ENCODE data around the gene ZNF716. TPM values are rescaled to one million over a fixed set of nuclear protein-coding genes. Genes with fewer than 3 reads are reported as not detected.

Gene ZNF716
- total RNA-seq, 1 donor from 2014 or later: not detected

- Histone ChIP-seq H3K36me3 (ENCODE audit: control insufficient read depth in 3 of 3, insufficient read depth in 3 of 3, low read length in 3 of 3) (peaks cover 0 to 3% (median 0%) of the 10 kb centered on the region in 3 donors), H3K27me3 (ENCODE audit: control insufficient read depth in 3 of 3, insufficient read depth in 3 of 3, low read length in 3 of 3) (no peaks in the 10 kb centered on the region), H3K9ac (ENCODE audit: low read depth in 1 of 3, low read length in 3 of 3) (no peak overlapping the region), H3K4me1 (ENCODE audit: control insufficient read depth in 3 of 3, insufficient read depth in 3 of 3, low read length in 3 of 3) (no peaks in the 10 kb centered on the region), H3K4me3 (ENCODE audit: low read length in 3 of 3) (no peak overlapping the region), H3K9me3 (ENCODE audit: control insufficient read depth in 3 of 3, low read length in 3 of 3) (no peaks in the 10 kb centered on the region), H3K27ac (ENCODE audit: low read depth, low read length) (no peak overlapping the region)
These were observed 36.2 kb upstream of the ZNF716 start for GRCh38 chr7:57413529-57414398.

- no peak overlapping the region for H3K4me3 ChIP-seq (ENCODE audit: low read length in 3 of 3)
- H3K36me3 ChIP-seq (ENCODE audit: control insufficient read depth in 3 of 3, insufficient read depth in 3 of 3, low read length in 3 of 3): peaks cover 0 to 3% (median 0%) of the 10 kb centered on the region in 3 donors
- no peak overlapping the region for H3K9ac ChIP-seq (ENCODE audit: low read depth in 1 of 3, low read length in 3 of 3)
- no peak overlapping the region for H3K27ac ChIP-seq (ENCODE audit: low read depth, low read length)
- no peaks in the 10 kb centered on the region for H3K27me3 ChIP-seq (ENCODE audit: control insufficient read depth in 3 of 3, insufficient read depth in 3 of 3, low read length in 3 of 3)
- H3K4me1 ChIP-seq (ENCODE audit: control insufficient read depth in 3 of 3, insufficient read depth in 3 of 3, low read length in 3 of 3): no peaks in the 10 kb centered on the region
- H3K9me3 ChIP-seq (ENCODE audit: control insufficient read depth in 3 of 3, low read length in 3 of 3): no peaks in the 10 kb centered on the region
These were observed 35.6 kb upstream of the ZNF716 start for GRCh38 chr7:57414415-57414814.

- Histone ChIP-seq H3K9ac (ENCODE audit: low read depth in 1 of 3, low read length in 3 of 3) (no peak overlapping the region), H3K9me3 (ENCODE audit: control insufficient read depth in 3 of 3, low read length in 3 of 3) (no peaks in the 10 kb centered on the region), H3K4me3 (ENCODE audit: low read length in 3 of 3) (no peak overlapping the region), H3K27ac (ENCODE audit: low read depth, low read length) (no peak overlapping the region), H3K27me3 (ENCODE audit: control insufficient read depth in 3 of 3, insufficient read depth in 3 of 3, low read length in 3 of 3) (no peaks in the 10 kb centered on the region), H3K36me3 (ENCODE audit: control insufficient read depth in 3 of 3, insufficient read depth in 3 of 3, low read length in 3 of 3) (peaks cover 0 to 3% (median 0%) of the 10 kb centered on the region in 3 donors), H3K4me1 (ENCODE audit: control insufficient read depth in 3 of 3, insufficient read depth in 3 of 3, low read length in 3 of 3) (no peaks in the 10 kb centered on the region)
These were observed 35.1 kb upstream of the ZNF716 start for GRCh38 chr7:57414852-57415251.

GRCh38 chr7:57415326-57415725, 34.7 kb upstream of the ZNF716 start:
- Histone ChIP-seq H3K9ac (ENCODE audit: low read depth in 1 of 3, low read length in 3 of 3) (no peak overlapping the region), H3K4me1 (ENCODE audit: control insufficient read depth in 3 of 3, insufficient read depth in 3 of 3, low read length in 3 of 3) (no peaks in the 10 kb centered on the region), H3K9me3 (ENCODE audit: control insufficient read depth in 3 of 3, low read length in 3 of 3) (no peaks in the 10 kb centered on the region)

GRCh38 chr7:57415730-57416129, 34.2 kb upstream of the ZNF716 start:
- Histone ChIP-seq H3K36me3 (ENCODE audit: control insufficient read depth in 3 of 3, insufficient read depth in 3 of 3, low read length in 3 of 3) (peaks cover 0 to 3% (median 0%) of the 10 kb centered on the region in 3 donors), H3K4me3 (ENCODE audit: low read length in 3 of 3) (no peak overlapping the region), H3K27ac (ENCODE audit: low read depth, low read length) (no peak overlapping the region), H3K4me1 (ENCODE audit: control insufficient read depth in 3 of 3, insufficient read depth in 3 of 3, low read length in 3 of 3) (no peaks in the 10 kb centered on the region), H3K9ac (ENCODE audit: low read depth in 1 of 3, low read length in 3 of 3) (no peak overlapping the region), H3K27me3 (ENCODE audit: control insufficient read depth in 3 of 3, insufficient read depth in 3 of 3, low read length in 3 of 3) (no peaks in the 10 kb centered on the region), H3K9me3 (ENCODE audit: control insufficient read depth in 3 of 3, low read length in 3 of 3) (no peaks in the 10 kb centered on the region)

More at GRCh38 chr7:57415326-57415725, 34.7 kb upstream of the ZNF716 start:
- Histone ChIP-seq H3K4me3 (ENCODE audit: low read length in 3 of 3) (no peak overlapping the region), H3K27ac (ENCODE audit: low read depth, low read length) (no peak overlapping the region), H3K36me3 (ENCODE audit: control insufficient read depth in 3 of 3, insufficient read depth in 3 of 3, low read length in 3 of 3) (peaks cover 0 to 3% (median 0%) of the 10 kb centered on the region in 3 donors), H3K27me3 (ENCODE audit: control insufficient read depth in 3 of 3, insufficient read depth in 3 of 3, low read length in 3 of 3) (no peaks in the 10 kb centered on the region)

- H3K4me3 ChIP-seq (ENCODE audit: low read length in 3 of 3): no peak overlapping the region
- H3K27ac ChIP-seq (ENCODE audit: low read depth, low read length): no peak overlapping the region
- no peaks in the 10 kb centered on the region for H3K9me3 ChIP-seq (ENCODE audit: control insufficient read depth in 3 of 3, low read length in 3 of 3)
- no peak overlapping the region for H3K9ac ChIP-seq (ENCODE audit: low read depth in 1 of 3, low read length in 3 of 3)
- H3K27me3 ChIP-seq (ENCODE audit: control insufficient read depth in 3 of 3, insufficient read depth in 3 of 3, low read length in 3 of 3): no peaks in the 10 kb centered on the region
- H3K4me1 ChIP-seq (ENCODE audit: control insufficient read depth in 3 of 3, insufficient read depth in 3 of 3, low read length in 3 of 3): no peaks in the 10 kb centered on the region
- H3K36me3 ChIP-seq (ENCODE audit: control insufficient read depth in 3 of 3, insufficient read depth in 3 of 3, low read length in 3 of 3): peaks cover 0 to 3% (median 0%) of the 10 kb centered on the region in 3 donors
These were observed 33.2 kb upstream of the ZNF716 start for GRCh38 chr7:57416601-57417358.

- Histone ChIP-seq H3K27ac (ENCODE audit: low read depth, low read length) (no peak overlapping the region), H3K4me1 (ENCODE audit: control insufficient read depth in 3 of 3, insufficient read depth in 3 of 3, low read length in 3 of 3) (no peaks in the 10 kb centered on the region), H3K36me3 (ENCODE audit: control insufficient read depth in 3 of 3, insufficient read depth in 3 of 3, low read length in 3 of 3) (no peaks in the 10 kb centered on the region), H3K9me3 (ENCODE audit: control insufficient read depth in 3 of 3, low read length in 3 of 3) (no peaks in the 10 kb centered on the region), H3K9ac (ENCODE audit: low read depth in 1 of 3, low read length in 3 of 3) (no peak overlapping the region), H3K4me3 (ENCODE audit: low read length in 3 of 3) (no peak overlapping the region), H3K27me3 (ENCODE audit: control insufficient read depth in 3 of 3, insufficient read depth in 3 of 3, low read length in 3 of 3) (no peaks in the 10 kb centered on the region)
These were observed 32.2 kb upstream of the ZNF716 start for GRCh38 chr7:57417736-57418135.

- Histone ChIP-seq H3K9ac (ENCODE audit: low read depth in 1 of 3, low read length in 3 of 3) (no peak overlapping the region), H3K4me3 (ENCODE audit: low read length in 3 of 3) (no peak overlapping the region), H3K27ac (ENCODE audit: low read depth, low read length) (no peak overlapping the region), H3K4me1 (ENCODE audit: control insufficient read depth in 3 of 3, insufficient read depth in 3 of 3, low read length in 3 of 3) (no peaks in the 10 kb centered on the region), H3K36me3 (ENCODE audit: control insufficient read depth in 3 of 3, insufficient read depth in 3 of 3, low read length in 3 of 3) (no peaks in the 10 kb centered on the region), H3K9me3 (ENCODE audit: control insufficient read depth in 3 of 3, low read length in 3 of 3) (no peaks in the 10 kb centered on the region), H3K27me3 (ENCODE audit: control insufficient read depth in 3 of 3, insufficient read depth in 3 of 3, low read length in 3 of 3) (no peaks in the 10 kb centered on the region)
These were observed 26.2 kb upstream of the ZNF716 start for GRCh38 chr7:57423768-57424167.

GRCh38 chr7:57424515-57425238, 25.3 kb upstream of the ZNF716 start:
- Histone ChIP-seq H3K9me3 (ENCODE audit: control insufficient read depth in 3 of 3, low read length in 3 of 3) (no peaks in the 10 kb centered on the region), H3K4me3 (ENCODE audit: low read length in 3 of 3) (no peak overlapping the region), H3K36me3 (ENCODE audit: control insufficient read depth in 3 of 3, insufficient read depth in 3 of 3, low read length in 3 of 3) (no peaks in the 10 kb centered on the region), H3K27me3 (ENCODE audit: control insufficient read depth in 3 of 3, insufficient read depth in 3 of 3, low read length in 3 of 3) (no peaks in the 10 kb centered on the region), H3K4me1 (ENCODE audit: control insufficient read depth in 3 of 3, insufficient read depth in 3 of 3, low read length in 3 of 3) (no peaks in the 10 kb centered on the region), H3K27ac (ENCODE audit: low read depth, low read length) (no peak overlapping the region), H3K9ac (ENCODE audit: low read depth in 1 of 3, low read length in 3 of 3) (no peak overlapping the region)
